ENCODE data around the gene TRRAP.
A peak's percentile ranks its signal among the peaks of the same experiment; 100 is the strongest.
"Not testable (repeated sequence)": the region's sequence is repeated elsewhere in the genome, so short reads cannot be mapped to it uniquely, and the experiment has no call there.

Gene TRRAP

GRCh38 chr7:98878365-98879197, at the start of gene TRRAP:
TRRAP (plus strand) TSS chr7:98878532; CDS start chr7:98881151, 2,619 bp downstream.
- DNase-seq: peak; percentile 41

DNA sequence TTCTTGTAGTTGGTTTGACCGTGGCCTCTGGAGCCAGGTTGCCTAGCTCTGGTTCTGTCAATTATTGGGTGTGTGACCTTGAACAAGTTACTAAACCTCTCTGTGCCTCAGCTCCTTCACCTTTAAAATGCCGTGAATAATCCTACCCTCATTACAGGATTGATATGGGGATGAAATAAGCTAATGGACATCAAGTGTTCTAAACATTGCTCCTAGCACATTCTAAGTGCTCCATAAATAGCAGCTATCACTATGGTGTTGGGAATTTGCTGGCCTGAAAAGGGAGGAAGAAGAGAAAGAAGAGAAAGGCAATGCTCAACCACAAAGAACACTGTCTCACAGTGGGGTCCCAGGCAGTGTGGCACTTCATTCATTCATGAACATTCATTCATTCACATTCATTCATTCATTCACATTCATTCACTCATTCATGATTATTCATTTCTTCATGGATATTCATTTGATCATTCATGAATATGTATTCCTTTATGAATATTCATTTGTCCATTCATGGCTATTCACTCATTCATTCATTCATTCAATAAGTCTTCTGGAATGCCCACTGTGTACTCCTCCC, 47.3 kb upstream of the TRRAP start:
- no peak for DNase-seq

GRCh38 chr7:98831641-98832221, 46.6 kb upstream of the TRRAP start:
- DNase-seq: no peak

DNA sequence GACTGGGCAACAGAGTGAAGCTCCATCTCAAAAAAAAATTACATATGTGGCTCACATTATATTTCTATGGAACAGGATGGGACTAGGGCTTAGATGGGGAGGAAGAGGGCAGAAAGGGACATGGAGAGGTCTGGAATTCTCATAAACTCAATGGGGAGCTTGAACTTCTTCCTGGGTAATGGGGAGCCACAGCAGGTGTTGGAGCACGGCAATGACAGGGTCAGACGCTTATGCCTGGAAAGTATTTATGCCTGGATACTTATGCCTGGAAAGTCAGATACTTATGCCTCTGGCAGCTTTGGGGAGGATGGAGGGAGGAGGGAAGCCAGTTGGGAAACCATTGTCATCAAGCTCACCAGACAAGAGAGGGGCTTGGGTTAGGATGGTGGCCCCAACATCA, 45.3 kb upstream of the TRRAP start:
- no peak for DNase-seq

DNA sequence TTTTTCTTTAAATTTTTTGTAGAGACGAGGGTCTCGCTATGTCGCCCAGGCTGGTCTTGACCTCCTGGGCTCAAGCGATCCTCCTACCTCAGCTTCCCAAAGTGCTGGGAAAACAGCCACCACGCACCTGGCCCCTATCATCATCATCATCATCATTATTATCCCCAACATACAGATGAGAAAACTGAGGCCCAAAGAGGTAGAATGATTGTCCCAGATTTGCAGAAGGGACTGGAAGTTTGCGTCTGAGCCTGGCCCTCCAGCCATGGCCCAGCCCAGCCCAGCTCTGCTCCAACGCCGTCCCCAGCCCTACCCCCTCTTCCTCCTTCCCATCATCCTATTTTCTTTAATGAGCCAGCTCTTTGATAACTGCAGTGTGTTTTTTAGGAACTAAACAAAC, 43.4 kb upstream of the TRRAP start:
- no peak for DNase-seq

DNA sequence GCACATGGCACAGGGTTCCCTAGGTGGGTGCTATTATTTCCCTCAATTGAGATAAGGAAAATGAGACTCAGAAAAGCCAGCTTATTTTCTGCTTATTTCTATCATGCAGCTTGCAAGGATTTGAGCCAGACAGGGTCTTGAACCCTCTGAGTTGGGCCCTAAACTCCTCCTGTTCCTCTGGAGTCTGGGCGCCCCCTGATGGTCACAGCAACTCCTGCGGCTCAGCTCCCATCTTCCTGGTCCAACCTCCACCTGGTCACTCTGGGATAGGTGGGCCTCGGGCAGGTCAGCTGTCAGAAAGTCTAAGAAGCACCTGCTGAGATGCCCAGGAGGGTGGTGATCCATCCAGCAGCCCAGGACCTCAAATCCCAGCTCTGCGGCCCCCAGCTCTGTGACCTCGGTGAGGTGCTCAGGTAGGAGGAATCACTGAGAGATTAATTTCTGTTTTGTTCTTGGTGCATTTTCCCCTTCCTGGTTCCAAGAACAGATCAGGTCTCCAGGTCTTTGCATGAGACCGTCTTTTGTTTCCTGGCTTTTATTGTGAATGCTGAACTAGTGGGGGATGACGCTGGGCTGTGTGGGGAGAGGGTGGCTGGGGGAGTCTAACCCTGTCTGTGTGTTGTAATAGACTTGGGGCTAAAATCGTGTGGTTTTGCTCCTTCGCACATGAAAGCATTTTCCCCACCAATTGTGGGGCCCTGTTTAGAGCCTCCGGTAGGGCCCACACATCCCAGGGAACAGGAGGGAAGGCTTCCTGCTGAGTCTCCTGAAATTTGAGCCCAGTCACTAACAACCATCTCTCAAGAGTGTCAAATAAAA, 41.3 kb upstream of the TRRAP start:
- DNase-seq: peak; percentile 6

GRCh38 chr7:98837630-98837972, 40.7 kb upstream of the TRRAP start:
- no peak for DNase-seq

GRCh38 chr7:98840096-98840495, 38.2 kb upstream of the TRRAP start:
- no peak for DNase-seq

- DNase-seq: no peak
Measured at GRCh38 chr7:98840722-98841121, 37.6 kb upstream of the TRRAP start.

- peak; percentile 55 for DNase-seq
Measured at GRCh38 chr7:98841179-98841997, 36.9 kb upstream of the TRRAP start.

DNA sequence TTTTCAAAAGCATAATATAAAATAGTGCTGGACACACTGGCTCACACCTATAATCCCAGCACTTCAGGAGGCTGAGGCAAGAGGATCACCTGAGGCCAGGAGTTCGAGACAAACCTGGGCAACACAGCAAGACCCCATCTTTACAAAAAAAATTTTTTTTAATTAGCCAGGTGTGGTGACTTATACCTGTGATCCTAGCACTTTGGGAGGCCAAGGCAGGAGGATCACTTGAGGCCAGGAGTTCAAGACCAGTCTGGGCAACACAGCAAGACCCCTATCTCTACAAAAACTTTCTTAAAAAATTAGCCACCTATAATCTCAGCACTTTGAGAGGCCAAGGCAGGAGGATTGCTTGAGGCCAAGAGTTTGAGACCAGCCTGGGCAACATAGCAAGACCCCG, 35.8 kb upstream of the TRRAP start:
- DNase-seq: not testable (repeated sequence)

- no peak for DNase-seq
Measured at GRCh38 chr7:98848918-98849317, 29.4 kb upstream of the TRRAP start.

DNA sequence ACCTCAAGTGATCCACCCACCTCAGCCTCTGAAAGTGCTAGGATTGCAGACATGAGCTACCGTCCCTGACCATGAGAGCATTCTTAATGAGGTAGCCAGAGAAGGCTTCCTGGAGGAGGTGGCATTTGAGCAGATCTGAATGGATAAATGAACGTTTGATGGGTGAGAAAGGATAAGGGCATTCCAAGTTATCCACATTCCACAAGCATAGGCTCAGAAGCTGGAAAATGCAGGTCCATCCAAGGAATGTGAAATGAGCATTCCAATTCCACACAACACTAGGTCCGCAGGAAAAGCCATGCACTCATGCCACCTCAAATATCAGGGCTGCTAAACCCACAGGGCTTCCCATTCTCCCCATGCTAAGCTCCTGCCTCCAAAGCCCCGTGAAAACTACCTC, 25.5 kb upstream of the TRRAP start:
- no peak for DNase-seq

DNA sequence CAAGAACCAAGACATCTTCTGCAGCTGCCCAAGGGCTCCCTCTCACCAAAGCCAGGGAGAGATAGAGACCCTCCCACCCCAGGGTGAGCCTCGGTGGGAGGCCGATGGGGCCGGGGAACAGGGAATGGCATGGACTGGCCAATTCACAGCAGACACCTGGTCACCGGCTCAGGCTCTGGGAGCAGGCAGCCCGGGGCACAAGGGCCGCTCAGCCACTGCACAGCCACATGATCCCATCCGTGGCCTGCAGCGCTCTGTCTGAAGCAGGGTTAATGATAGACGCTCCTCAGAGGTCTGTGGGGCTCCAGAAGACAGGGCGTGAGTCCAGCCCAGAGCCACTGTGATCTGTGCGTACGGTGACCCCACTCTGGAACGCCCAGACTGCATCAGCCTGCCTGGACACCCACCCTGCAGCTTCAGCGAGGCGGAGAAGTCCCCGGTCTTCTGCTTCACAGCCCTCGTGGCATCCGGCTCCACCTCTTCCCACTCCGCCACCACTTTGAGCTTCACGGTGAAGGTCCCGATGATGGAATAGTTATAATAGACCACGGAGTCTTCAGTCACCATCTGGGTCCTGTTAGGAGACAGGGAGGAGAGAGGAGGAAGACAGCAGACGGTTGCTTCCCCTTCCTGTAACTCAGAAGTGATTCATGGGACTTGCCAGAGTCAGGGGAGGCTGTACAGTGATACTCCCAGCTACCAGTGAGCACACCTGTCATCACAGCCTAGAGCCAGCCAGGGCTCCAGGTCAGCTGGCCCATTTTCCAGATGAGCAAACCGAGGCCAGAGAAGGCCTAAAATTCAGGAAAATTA, 22.5 kb upstream of the TRRAP start:
- DNase-seq: no peak

DNA sequence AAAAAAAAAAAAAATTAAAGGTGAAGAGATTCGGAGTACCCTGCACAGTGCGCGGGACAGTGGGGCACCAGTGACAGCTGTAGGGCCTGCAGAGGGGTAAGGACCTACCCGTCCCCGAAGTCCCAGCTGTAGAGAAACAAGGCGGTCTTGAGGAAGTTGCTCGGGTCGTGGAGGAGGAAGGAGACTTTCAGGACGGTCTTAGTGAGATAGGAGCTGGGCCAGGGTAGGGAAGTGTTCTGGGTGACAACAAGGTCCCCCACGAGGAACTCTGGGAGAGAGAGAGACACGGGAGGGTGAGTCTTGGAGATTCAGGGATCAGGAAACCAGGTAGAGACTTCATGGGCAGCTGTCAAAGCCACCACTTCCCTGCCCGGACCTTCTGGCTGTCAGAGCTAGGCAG, 18.3 kb upstream of the TRRAP start:
- no peak for DNase-seq

- DNase-seq: no peak
Measured at GRCh38 chr7:98862203-98862602, 16.1 kb upstream of the TRRAP start.

- DNase-seq: no peak
Measured at GRCh38 chr7:98862716-98863420, 15.5 kb upstream of the TRRAP start.

GRCh38 chr7:98863601-98864000, 14.7 kb upstream of the TRRAP start:
- DNase-seq: no peak

DNA sequence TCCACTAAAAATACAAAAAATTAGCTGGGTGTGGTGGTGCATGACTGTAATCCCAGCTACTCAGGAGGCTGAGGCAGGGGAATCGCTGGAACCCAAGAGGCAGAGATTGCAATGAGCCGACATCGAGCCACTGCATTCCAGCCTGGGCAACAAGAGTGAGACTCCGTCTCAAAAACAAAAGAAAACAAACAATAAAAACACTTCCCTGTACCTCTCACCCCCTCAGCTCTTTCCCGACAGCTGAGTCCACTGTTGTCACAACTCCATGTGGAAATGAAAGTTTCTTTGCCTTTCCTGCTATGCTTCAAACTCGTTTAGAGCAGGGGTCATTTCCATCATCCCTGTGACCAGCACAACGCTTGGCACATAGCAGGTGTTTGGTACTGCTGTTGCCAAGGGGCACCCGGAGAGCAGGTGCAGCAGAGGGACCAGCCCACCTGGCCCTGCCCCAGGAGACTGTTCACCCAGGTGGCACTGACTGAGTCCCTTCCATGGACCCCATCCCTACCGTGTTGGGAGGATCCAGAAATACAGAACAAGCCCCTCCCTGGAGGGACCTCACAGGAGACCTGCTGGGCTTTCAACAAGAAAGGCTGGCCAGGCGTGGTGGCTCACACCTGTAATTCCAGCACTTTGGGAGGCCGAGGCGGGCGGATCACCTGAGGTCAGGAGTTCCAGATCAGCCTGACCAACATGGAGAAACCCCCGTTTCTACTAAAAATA, 13.4 kb upstream of the TRRAP start:
- no peak for DNase-seq

- DNase-seq: no peak
Measured at GRCh38 chr7:98866351-98866750, 12.0 kb upstream of the TRRAP start.

Data from NCI-H1105 (cell line).